Measurements from ENCODE around the gene COX19. TPM values are rescaled to one million over a fixed set of nuclear protein-coding genes. Genes with fewer than 3 reads are reported as not detected.

COX19 gene
- total and polyA plus RNA-seq, 12 donors = 3.7 to 9.1 (median 6.1) TPM

DNA sequence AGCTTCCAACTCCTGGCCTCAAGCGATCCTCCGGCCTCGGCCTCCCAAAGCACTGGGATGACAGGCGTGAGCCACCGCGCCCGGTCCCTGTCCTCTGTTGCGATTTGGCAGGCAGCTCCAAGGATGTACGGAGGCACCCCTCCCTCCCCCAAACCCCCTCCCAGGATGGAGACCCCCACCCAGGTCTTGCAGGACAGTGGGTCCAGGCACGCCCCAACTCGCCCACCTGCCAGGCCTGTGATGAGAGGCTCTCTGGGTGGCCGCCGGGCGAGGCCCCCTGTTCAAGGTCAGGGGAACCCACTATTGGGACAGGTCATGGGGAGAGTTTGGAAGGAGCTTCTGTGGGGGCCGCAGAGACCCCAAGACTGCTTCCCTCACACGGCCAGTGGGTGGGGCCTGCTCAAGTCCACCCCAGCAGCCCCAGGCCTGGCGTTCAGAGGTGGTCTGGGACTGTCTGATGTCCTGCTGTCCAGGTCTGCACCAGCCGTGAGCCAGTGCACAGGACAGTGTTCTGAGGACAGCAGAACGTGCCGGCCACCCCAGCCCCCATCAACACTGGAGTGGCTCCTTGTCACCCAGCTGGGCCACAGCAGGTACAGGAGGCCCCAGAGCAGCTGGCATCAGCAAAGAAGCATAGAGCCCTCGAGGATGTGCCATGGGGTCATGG lies 23.3 kb downstream of the COX19 start:
- Histone ChIP-seq H3K4me1 (peaks cover 4 to 22% (median 11%) of the 10 kb centered on the region in 9 donors), H3K27ac (no peak overlapping the region), H3K9me3 (no peaks in the 10 kb centered on the region), H3K27me3 (peaks cover 0 to 39% (median 22%) of the 10 kb centered on the region in 7 donors), H3K4me3 (no peak overlapping the region), H3K36me3 (no peaks in the 10 kb centered on the region)
- TF ChIP-seq, protein P1, sequence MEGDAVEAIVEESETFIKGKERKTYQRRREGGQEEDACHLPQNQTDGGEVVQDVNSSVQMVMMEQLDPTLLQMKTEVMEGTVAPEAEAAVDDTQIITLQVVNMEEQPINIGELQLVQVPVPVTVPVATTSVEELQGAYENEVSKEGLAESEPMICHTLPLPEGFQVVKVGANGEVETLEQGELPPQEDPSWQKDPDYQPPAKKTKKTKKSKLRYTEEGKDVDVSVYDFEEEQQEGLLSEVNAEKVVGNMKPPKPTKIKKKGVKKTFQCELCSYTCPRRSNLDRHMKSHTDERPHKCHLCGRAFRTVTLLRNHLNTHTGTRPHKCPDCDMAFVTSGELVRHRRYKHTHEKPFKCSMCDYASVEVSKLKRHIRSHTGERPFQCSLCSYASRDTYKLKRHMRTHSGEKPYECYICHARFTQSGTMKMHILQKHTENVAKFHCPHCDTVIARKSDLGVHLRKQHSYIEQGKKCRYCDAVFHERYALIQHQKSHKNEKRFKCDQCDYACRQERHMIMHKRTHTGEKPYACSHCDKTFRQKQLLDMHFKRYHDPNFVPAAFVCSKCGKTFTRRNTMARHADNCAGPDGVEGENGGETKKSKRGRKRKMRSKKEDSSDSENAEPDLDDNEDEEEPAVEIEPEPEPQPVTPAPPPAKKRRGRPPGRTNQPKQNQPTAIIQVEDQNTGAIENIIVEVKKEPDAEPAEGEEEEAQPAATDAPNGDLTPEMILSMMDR (IDR thresholded peaks at IDR 0.05) = no peak
- 93 to 94% methylated on average over 21 of the region's 21 CpGs for WGBS, 2 donors
- DNase-seq = no peak
- no peak for ATAC-seq
- intact Hi-C loops (cut with DNase I) = loop anchor here in 1 of 10 donors (5.0 kb wide), 1 partner anchor 40 kb away; no protein-coding TSS in a partner anchor

DNA sequence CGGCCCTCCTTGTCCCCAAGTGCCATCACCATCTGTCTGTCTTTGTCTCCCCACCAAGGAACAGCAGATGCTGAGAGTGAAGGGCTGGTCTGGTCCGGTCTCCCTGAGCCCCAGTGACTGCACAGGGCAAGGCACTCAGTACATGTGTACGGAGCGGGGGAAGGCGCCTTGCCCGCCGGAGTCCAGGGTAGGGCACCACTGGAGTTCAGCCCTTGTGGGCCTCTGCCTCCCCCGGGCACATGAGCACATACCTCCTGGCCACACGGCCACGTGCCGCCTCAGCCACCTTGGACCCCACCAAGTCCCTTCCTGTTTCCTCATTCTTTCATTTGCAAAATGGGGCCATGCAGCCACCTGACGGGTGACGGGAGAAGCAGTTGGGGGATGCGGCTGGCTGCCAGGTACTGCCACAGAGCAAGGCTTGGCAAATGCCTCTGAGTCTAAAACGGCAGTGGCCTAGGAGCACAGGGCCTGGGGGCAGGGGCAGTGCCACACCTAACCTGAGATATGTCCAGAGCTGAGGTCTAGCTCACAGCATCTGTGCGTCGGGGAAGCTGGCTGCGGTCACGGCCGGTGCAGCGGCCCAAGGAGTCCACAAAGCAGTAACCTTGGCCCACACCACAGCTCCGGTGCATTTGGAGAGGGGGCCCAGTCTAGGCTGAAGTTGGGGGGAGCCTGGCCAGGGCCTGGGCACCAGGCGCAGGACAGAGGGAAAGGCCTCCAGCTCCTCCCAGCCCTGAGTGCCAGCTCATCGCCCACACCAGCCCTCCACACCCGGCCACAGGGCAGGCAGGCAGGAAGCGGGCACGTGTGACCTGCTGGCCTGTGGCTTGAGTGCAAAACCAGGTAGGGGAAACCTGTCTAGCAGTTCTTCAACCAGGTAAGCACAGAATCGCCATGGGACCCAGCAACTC lies 26.1 kb downstream of the COX19 start:
- 89 to 91% methylated on average over 27 to 28 of the region's 28 CpGs for WGBS, 2 donors
- H3K27me3 ChIP-seq = peaks cover 0 to 38% (median 22%) of the 10 kb centered on the region in 7 donors
- TF ChIP-seq, protein P1 (IDR thresholded peaks at IDR 0.05) = no peak
- ATAC-seq (no peak), DNase-seq (no peak)
- no peaks in the 10 kb centered on the region for H3K36me3 ChIP-seq
- no peaks in the 10 kb centered on the region for H3K9me3 ChIP-seq
- no peak overlapping the region for H3K27ac ChIP-seq
- no peak overlapping the region for H3K4me3 ChIP-seq
- peaks cover 4 to 17% (median 11%) of the 10 kb centered on the region in 9 donors for H3K4me1 ChIP-seq
- intact Hi-C loops (cut with DNase I) = no loop called here

DNA sequence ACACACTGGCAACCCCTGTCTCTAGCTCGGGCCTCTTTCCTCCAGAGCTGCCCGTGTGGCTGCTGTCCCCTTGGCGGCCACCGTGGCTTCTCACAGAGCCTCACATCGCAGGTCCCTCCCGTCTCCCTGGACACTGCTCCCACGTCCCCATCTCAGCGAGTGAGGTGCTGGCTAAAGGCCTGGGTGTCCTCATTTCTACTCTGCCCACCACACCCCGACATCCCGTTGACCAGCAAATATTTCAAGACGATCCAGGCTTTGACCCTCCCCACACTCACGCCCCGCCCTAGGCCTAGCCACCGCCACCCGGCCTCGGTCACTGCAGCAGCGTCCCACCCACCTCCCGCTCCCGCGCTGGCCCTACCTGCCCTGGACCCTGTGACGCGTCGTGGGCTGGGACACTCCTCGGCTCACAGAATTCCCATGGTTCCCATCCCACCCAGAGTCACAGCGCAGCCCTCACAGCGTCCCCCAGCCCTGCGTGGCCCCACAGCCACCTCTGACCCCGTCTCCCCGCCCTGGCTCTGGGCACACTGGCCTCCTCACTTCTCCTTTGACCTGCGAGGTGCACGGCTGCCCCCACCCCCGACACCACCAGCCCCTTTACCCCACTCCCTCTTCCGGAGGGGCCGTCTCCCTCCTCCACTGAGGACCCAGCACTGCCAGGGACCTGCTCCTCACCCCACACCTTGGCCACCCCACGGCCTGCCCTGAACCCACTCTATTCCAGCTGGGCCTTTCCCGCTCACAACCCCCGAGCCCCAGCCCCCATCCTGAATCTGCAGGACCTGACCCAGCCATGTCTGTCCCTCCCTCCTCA lies 27.7 kb downstream of the COX19 start:
- H3K36me3 ChIP-seq = no peaks in the 10 kb centered on the region
- peaks cover 0 to 23% (median 9%) of the 10 kb centered on the region in 7 donors for H3K27me3 ChIP-seq
- intact Hi-C loops (cut with DNase I) = no loop called here
- peaks cover 0 to 4% (median 0%) of the 10 kb centered on the region in 9 donors for H3K4me1 ChIP-seq
- H3K27ac ChIP-seq = no peak overlapping the region
- TF ChIP-seq, protein P1 (IDR thresholded peaks at IDR 0.05) = no peak
- 88 to 90% methylated on average over 37 of the region's 37 CpGs for WGBS, 2 donors
- no peak overlapping the region for H3K4me3 ChIP-seq
- DNase-seq (no peak), ATAC-seq (peak in 1 of 8 donors; percentile 16)
- H3K9me3 ChIP-seq = no peaks in the 10 kb centered on the region
